ENCODE results near the gene CEBPZOS. TPM values are rescaled to one million over a fixed set of nuclear protein-coding genes. Genes with fewer than 3 reads are reported as not detected.

CEBPZOS gene
- total RNA-seq, 1 donor from 2014 or later: not detected

GRCh38 chr2:37231241-37232130 lies 35.2 kb downstream of the CEBPZOS start, which contains the start of the genes CEBPZ and NDUFAF7:
Gene CEBPZ, minus strand, starts transcription at chr2:37231596. Its CDS starts 29 bp downstream, at chr2:37231567.
Gene NDUFAF7, plus strand, starts transcription at chr2:37231658. Its CDS starts 48 bp downstream, at chr2:37231706.
- DNase-seq (ENCODE audit: extremely low spot score, unreplicated experiment): peak; percentile 84
- H3K4me1 Mint-ChIP-seq (ENCODE audit: unreplicated experiment): peaks cover 6% of the 10 kb centered on the region
- no peak within 1 kb of the TSS for H3K4me3 Mint-ChIP-seq
- no peak for TF ChIP-seq CTCF (conservative IDR thresholded peaks at IDR 0.05)
- H3K9me3 Mint-ChIP-seq: no peaks in the 10 kb centered on the region
- H3K27me3 Mint-ChIP-seq: no peaks in the 10 kb centered on the region
- peaks cover 19% of the 10 kb centered on the region for H3K36me3 Mint-ChIP-seq
- no peak within 1 kb of the TSS for H3K27ac Mint-ChIP-seq

DNA sequence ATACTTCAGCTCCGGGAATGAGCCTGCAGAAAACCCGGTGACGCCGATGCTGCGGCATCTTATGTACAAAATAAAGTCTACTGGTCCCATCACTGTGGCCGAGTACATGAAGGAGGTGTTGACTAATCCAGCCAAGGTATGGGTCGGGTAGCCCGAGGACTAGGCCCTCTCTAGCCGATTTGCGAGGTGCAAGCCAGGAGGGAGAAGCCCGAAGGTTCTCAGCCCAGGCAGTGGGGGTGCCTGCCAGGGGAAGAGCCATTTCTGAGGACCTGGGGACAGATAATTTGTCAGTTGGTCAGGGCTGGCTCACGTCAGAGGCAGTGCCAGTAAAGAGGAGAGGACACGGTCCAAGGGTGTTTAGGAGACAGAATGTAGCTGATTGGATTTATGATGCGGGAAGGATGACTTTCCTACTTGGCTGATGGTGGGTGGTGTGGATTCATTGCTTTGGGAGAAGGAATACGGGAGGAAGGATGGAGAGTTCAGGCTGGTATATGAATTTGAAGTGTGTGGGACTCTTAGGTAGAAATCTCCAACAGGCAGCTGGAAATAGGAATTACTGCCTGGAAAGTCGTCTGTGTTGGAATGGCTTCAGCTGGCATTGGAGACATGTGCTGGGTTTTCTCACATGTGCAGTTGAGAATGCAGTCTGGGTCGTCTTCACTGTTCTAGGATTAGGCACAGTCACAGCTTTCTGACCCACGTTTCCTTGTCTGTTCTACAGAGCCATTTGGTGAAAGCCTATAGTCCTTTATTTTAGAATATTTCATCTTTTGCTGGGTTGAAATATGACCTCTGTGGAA lies 36.0 kb downstream of the CEBPZOS start:
- H3K27me3 Mint-ChIP-seq: no peaks in the 10 kb centered on the region
- no peaks in the 10 kb centered on the region for H3K4me1 Mint-ChIP-seq (ENCODE audit: unreplicated experiment)
- TF ChIP-seq CTCF (conservative IDR thresholded peaks at IDR 0.05): no peak
- H3K36me3 Mint-ChIP-seq: peaks cover 15% of the 10 kb centered on the region
- no peak overlapping the region for H3K4me3 Mint-ChIP-seq
- DNase-seq (ENCODE audit: extremely low spot score, unreplicated experiment): no peak
- no peaks in the 10 kb centered on the region for H3K9me3 Mint-ChIP-seq
- no peak overlapping the region for H3K27ac Mint-ChIP-seq

DNA sequence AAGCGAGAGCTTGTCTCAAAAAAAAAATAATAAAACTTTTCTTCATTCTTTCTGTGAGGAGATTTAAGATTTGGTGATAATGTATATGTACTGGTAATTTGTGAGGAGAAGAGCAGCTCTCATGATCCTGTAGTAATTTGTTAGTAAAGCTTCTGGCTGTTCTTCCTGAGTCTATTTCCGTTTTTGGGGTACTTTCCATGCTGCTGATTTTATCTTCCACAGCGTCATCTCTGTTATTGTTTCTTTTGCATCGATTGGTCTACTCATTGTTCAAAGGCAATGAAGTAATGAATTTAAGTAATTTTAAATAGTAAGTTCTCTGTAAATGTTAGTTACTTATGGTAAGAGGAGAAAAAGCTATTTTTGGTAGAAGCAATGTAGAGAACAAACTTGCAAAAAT lies 47.1 kb downstream of the CEBPZOS start:
- no peak overlapping the region for H3K4me3 Mint-ChIP-seq
- H3K27ac Mint-ChIP-seq: no peak overlapping the region
- DNase-seq (ENCODE audit: extremely low spot score, unreplicated experiment): no peak
- peaks cover 27% of the 10 kb centered on the region for H3K36me3 Mint-ChIP-seq
- no peaks in the 10 kb centered on the region for H3K9me3 Mint-ChIP-seq
- no peak for TF ChIP-seq CTCF (conservative IDR thresholded peaks at IDR 0.05)
- no peaks in the 10 kb centered on the region for H3K4me1 Mint-ChIP-seq (ENCODE audit: unreplicated experiment)
- no peaks in the 10 kb centered on the region for H3K27me3 Mint-ChIP-seq

DNA sequence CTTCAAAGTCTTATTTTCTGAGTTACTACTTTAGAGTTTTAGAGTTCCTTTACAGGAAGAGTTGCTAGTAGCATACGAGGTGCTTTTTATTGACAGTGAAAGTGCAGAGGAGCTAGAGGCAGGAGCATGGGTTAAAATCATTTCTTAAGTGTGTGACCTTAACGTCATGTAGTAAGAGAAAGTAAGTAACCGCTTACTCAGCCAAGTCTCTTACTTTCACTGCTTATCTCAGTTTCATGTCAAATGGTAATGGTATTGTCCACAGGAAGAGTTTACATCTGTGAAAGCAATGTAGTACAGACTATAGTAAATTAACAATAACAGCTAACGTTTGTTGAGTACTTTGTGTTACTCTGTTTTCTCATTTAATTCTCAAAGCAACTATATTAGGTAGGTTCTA lies 47.7 kb downstream of the CEBPZOS start:
- Mint-ChIP-seq H3K27ac (no peak overlapping the region), H3K36me3 (peaks cover 24% of the 10 kb centered on the region), H3K4me1 (ENCODE audit: unreplicated experiment) (no peaks in the 10 kb centered on the region), H3K27me3 (no peaks in the 10 kb centered on the region), H3K9me3 (no peaks in the 10 kb centered on the region), H3K4me3 (no peak overlapping the region)
- no peak for DNase-seq (ENCODE audit: extremely low spot score, unreplicated experiment)
- TF ChIP-seq CTCF (conservative IDR thresholded peaks at IDR 0.05): no peak

DNA sequence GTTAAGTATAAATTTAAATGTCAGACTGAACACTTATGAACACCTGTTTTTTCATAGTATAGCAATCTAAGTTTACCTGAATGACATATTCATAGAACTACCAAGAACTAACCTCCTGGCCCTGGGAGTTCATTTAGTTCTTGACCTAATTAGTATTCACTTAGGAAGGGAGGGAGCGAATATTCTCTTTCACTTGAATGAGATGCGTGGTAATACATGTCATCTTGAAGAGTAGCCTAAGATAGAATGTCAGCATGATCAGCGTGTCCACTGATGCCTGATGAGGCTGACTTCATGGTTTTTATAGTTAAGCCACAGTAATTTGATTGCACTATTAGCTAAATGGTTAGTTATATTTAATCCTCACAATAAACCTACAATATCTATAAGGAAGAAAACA lies 48.5 kb downstream of the CEBPZOS start:
- Mint-ChIP-seq H3K4me1 (ENCODE audit: unreplicated experiment) (no peaks in the 10 kb centered on the region), H3K27ac (no peak overlapping the region), H3K9me3 (no peaks in the 10 kb centered on the region), H3K36me3 (peaks cover 27% of the 10 kb centered on the region), H3K27me3 (no peaks in the 10 kb centered on the region), H3K4me3 (no peak overlapping the region)
- TF ChIP-seq CTCF (conservative IDR thresholded peaks at IDR 0.05): no peak
- no peak for DNase-seq (ENCODE audit: extremely low spot score, unreplicated experiment)
